Activated CD4-positive, alpha-beta memory T cell treated with anti-CD3 and anti-CD28 coated beads for 36 hours (primary cell): Measurements from ENCODE around the gene RAI14. TPM values are rescaled to one million over a fixed set of nuclear protein-coding genes. Genes with fewer than 3 reads are reported as not detected.

Source experiments
- CTCF ChIA-PET: fragments of 350-600 bp; sonication (Branson Sonifier 250); formaldehyde crosslinking; loops from one replicate; lab custom pipeline; 2021; ENCODE audit warnings: antibody characterized with exemption, inconsistent platforms; lab: Charles Lee
- POLR2A ChIA-PET: fragments of 350-600 bp; sonication (Branson Sonifier 250); formaldehyde crosslinking; loops from one replicate; lab custom pipeline; 2021; ENCODE audit warnings: antibody characterized with exemption; lab: Charles Lee
- DNase-seq: peaks from one replicate; pipeline ENCODE4 v3.0.0-alpha.2; 2020
- H3K27ac Mint-ChIP-seq: one replicate; pipeline ENCODE4 v1.8.0; 2021; ENCODE audit warnings: mixed read lengths
- H3K27me3 Mint-ChIP-seq: one replicate; pipeline ENCODE4 v1.8.0; 2021; ENCODE audit warnings: mixed read lengths
- H3K36me3 Mint-ChIP-seq: one replicate; pipeline ENCODE4 v1.8.0; 2021; ENCODE audit warnings: mixed read lengths
- H3K4me1 Mint-ChIP-seq: one replicate; pipeline ENCODE4 v1.8.0; 2021; ENCODE audit warnings: low read depth, mixed read lengths
- H3K4me3 Mint-ChIP-seq: one replicate; pipeline ENCODE4 v1.8.0; 2021; ENCODE audit warnings: mild to moderate bottlenecking, mixed read lengths
- H3K9me3 Mint-ChIP-seq: one replicate; pipeline ENCODE4 v1.8.0; 2021; ENCODE audit warnings: mixed read lengths
- intact Hi-C: fragments of 100-400 bp; cut with micrococcal nuclease; formaldehyde crosslinking; loops from one replicate; pipeline ENCODE4 v1.15.1; 2023
- total RNA-seq, 2 experiments: library from RNA; stranded (reverse); gene quantifications; one replicate each; pipeline ENCODE4 v1.2.3, GENCODE V29; 2021

The RAI14 gene
- total RNA-seq, 2 experiments from 2014 or later = 3.9 to 5.4 TPM

- Mint-ChIP-seq H3K27me3 (no peaks in the 10 kb centered on the region), H3K36me3 (no peaks in the 10 kb centered on the region), H3K4me1 (no peaks in the 10 kb centered on the region), H3K4me3 (no peak overlapping the region), H3K9me3 (no peaks in the 10 kb centered on the region), H3K27ac (no peak overlapping the region)
- DNase-seq = no peak
- ChIA-PET POLR2A (interaction anchor here (0.6 kb wide), 1 partner anchor 194 kb away, joined by 3 read pairs; no protein-coding TSS in a partner anchor), CTCF (no interaction called here)
- intact Hi-C loops = no loop called here
These were observed 11.6 kb downstream of the RAI14 start for GRCh38 chr5:34667705-34668104.

- H3K27me3 Mint-ChIP-seq = no peaks in the 10 kb centered on the region
- H3K4me3 Mint-ChIP-seq = no peak overlapping the region
- H3K36me3 Mint-ChIP-seq = no peaks in the 10 kb centered on the region
- H3K9me3 Mint-ChIP-seq = no peaks in the 10 kb centered on the region
- intact Hi-C loops = no loop called here
- DNase-seq = no peak
- H3K4me1 Mint-ChIP-seq = no peaks in the 10 kb centered on the region
- no peak overlapping the region for H3K27ac Mint-ChIP-seq
- ChIA-PET POLR2A (no interaction called here), CTCF (no interaction called here)
These were observed 13.9 kb downstream of the RAI14 start for GRCh38 chr5:34669931-34670516.

- Mint-ChIP-seq H3K9me3 (no peaks in the 10 kb centered on the region), H3K4me3 (no peak overlapping the region), H3K27me3 (no peaks in the 10 kb centered on the region), H3K27ac (no peak overlapping the region), H3K4me1 (no peaks in the 10 kb centered on the region), H3K36me3 (no peaks in the 10 kb centered on the region)
- no peak for DNase-seq
- CTCF ChIA-PET = interaction anchor here (0.9 kb wide), 1 partner anchor 332 kb away, joined by 3 read pairs; no protein-coding TSS in a partner anchor
- POLR2A ChIA-PET = no interaction called here
- intact Hi-C loops = no loop called here
These were observed 16.1 kb downstream of the RAI14 start for GRCh38 chr5:34672196-34672595.

GRCh38 chr5:34673463-34674125 lies 17.5 kb downstream of the RAI14 start:
- CTCF ChIA-PET = no interaction called here
- Mint-ChIP-seq H3K9me3 (no peaks in the 10 kb centered on the region), H3K4me3 (no peak overlapping the region), H3K27me3 (no peaks in the 10 kb centered on the region), H3K4me1 (no peaks in the 10 kb centered on the region), H3K36me3 (no peaks in the 10 kb centered on the region), H3K27ac (no peak overlapping the region)
- intact Hi-C loops = no loop called here
- POLR2A ChIA-PET = no interaction called here
- no peak for DNase-seq

- Mint-ChIP-seq H3K36me3 (no peaks in the 10 kb centered on the region), H3K9me3 (no peaks in the 10 kb centered on the region), H3K4me3 (no peak overlapping the region), H3K27me3 (no peaks in the 10 kb centered on the region), H3K4me1 (no peaks in the 10 kb centered on the region), H3K27ac (no peak overlapping the region)
- no peak for DNase-seq
- POLR2A ChIA-PET = no interaction called here
- CTCF ChIA-PET = no interaction called here
- intact Hi-C loops = no loop called here
These were observed 18.1 kb downstream of the RAI14 start for GRCh38 chr5:34674187-34674586.

- no peaks in the 10 kb centered on the region for H3K36me3 Mint-ChIP-seq
- H3K9me3 Mint-ChIP-seq = no peaks in the 10 kb centered on the region
- intact Hi-C loops = no loop called here
- ChIA-PET POLR2A (no interaction called here), CTCF (interaction anchor here (0.6 kb wide), 1 partner anchor 1540 kb away, joined by 3 read pairs; no protein-coding TSS in a partner anchor)
- H3K27ac Mint-ChIP-seq = no peak overlapping the region
- H3K4me3 Mint-ChIP-seq = no peak overlapping the region
- DNase-seq = no peak
- no peaks in the 10 kb centered on the region for H3K4me1 Mint-ChIP-seq
- H3K27me3 Mint-ChIP-seq = no peaks in the 10 kb centered on the region
These were observed 19.7 kb downstream of the RAI14 start for GRCh38 chr5:34675857-34676256.

GRCh38 chr5:34676416-34676815 lies 20.3 kb downstream of the RAI14 start:
- ChIA-PET POLR2A (no interaction called here), CTCF (no interaction called here)
- Mint-ChIP-seq H3K4me1 (no peaks in the 10 kb centered on the region), H3K27ac (no peak overlapping the region), H3K27me3 (no peaks in the 10 kb centered on the region), H3K4me3 (no peak overlapping the region), H3K9me3 (no peaks in the 10 kb centered on the region), H3K36me3 (no peaks in the 10 kb centered on the region)
- intact Hi-C loops = no loop called here
- DNase-seq = no peak

- H3K27ac Mint-ChIP-seq = no peak overlapping the region
- H3K4me3 Mint-ChIP-seq = no peak overlapping the region
- CTCF ChIA-PET = no interaction called here
- POLR2A ChIA-PET = no interaction called here
- H3K27me3 Mint-ChIP-seq = no peaks in the 10 kb centered on the region
- DNase-seq = no peak
- no peaks in the 10 kb centered on the region for H3K4me1 Mint-ChIP-seq
- intact Hi-C loops = no loop called here
- H3K36me3 Mint-ChIP-seq = no peaks in the 10 kb centered on the region
- no peaks in the 10 kb centered on the region for H3K9me3 Mint-ChIP-seq
These were observed 21.3 kb downstream of the RAI14 start for GRCh38 chr5:34677428-34677827.

- Mint-ChIP-seq H3K9me3 (no peaks in the 10 kb centered on the region), H3K27ac (no peak overlapping the region), H3K4me1 (peaks cover 8% of the 10 kb centered on the region), H3K36me3 (no peaks in the 10 kb centered on the region), H3K27me3 (peaks cover 1% of the 10 kb centered on the region), H3K4me3 (no peak overlapping the region)
- intact Hi-C loops = no loop called here
- ChIA-PET POLR2A (no interaction called here), CTCF (no interaction called here)
- no peak for DNase-seq
These were observed 24.8 kb downstream of the RAI14 start for GRCh38 chr5:34680896-34681295.

GRCh38 chr5:34682926-34683623 lies 26.9 kb downstream of the RAI14 start:
- Mint-ChIP-seq H3K36me3 (no peaks in the 10 kb centered on the region), H3K4me3 (no peak overlapping the region), H3K27me3 (peaks cover 4% of the 10 kb centered on the region), H3K4me1 (peaks cover 10% of the 10 kb centered on the region), H3K27ac (no peak overlapping the region), H3K9me3 (no peaks in the 10 kb centered on the region)
- CTCF ChIA-PET = no interaction called here
- no peak for DNase-seq
- intact Hi-C loops = no loop called here
- POLR2A ChIA-PET = no interaction called here

GRCh38 chr5:34684281-34684979 lies 28.3 kb downstream of the RAI14 start:
- Mint-ChIP-seq H3K9me3 (no peaks in the 10 kb centered on the region), H3K4me1 (peaks cover 10% of the 10 kb centered on the region), H3K4me3 (no peak overlapping the region), H3K27me3 (peaks cover 4% of the 10 kb centered on the region), H3K27ac (no peak overlapping the region), H3K36me3 (no peaks in the 10 kb centered on the region)
- POLR2A ChIA-PET = no interaction called here
- CTCF ChIA-PET = no interaction called here
- intact Hi-C loops = no loop called here
- peak; percentile 36 for DNase-seq

- Mint-ChIP-seq H3K27me3 (peaks cover 4% of the 10 kb centered on the region), H3K27ac (no peak overlapping the region), H3K4me3 (no peak overlapping the region), H3K9me3 (no peaks in the 10 kb centered on the region), H3K36me3 (no peaks in the 10 kb centered on the region), H3K4me1 (peaks cover 10% of the 10 kb centered on the region)
- ChIA-PET CTCF (no interaction called here), POLR2A (no interaction called here)
- intact Hi-C loops = no loop called here
- no peak for DNase-seq
These were observed 28.8 kb downstream of the RAI14 start for GRCh38 chr5:34684980-34685352.
